ENCODE results near the gene FMO1. TPM values are rescaled to one million over a fixed set of nuclear protein-coding genes. Genes with fewer than 3 reads are reported as not detected.

FMO1 gene
- total RNA-seq (ENCODE audit: low replicate concordance): 0.18 and 7.8 TPM in 2 replicates

- H3K4me3 ChIP-seq (ENCODE audit: low read depth, low read length): no peak within 1 kb of the TSS
- DNase-seq (ENCODE audit: low read depth): no peak
- TF ChIP-seq CTCF (IDR thresholded peaks at IDR 0.05; ENCODE audit: insufficient read depth, low read length): no peak
Measured at GRCh38 chr1:171248302-171248701, at the start of gene FMO1. Gene FMO1, plus strand, starts transcription at chr1:171248494. Its CDS starts 9,594 bp downstream, at chr1:171258088.

GRCh38 chr1:171204296-171204695 is 44.0 kb upstream of the FMO1 start:
- no peak for TF ChIP-seq CTCF (IDR thresholded peaks at IDR 0.05; ENCODE audit: insufficient read depth, low read length)
- DNase-seq (ENCODE audit: low read depth): no peak

GRCh38 chr1:171206204-171206977 is 41.9 kb upstream of the FMO1 start:
- no peak for TF ChIP-seq CTCF (IDR thresholded peaks at IDR 0.05; ENCODE audit: insufficient read depth, low read length)
- no peak overlapping the region for H3K4me3 ChIP-seq (ENCODE audit: low read depth, low read length)
- DNase-seq (ENCODE audit: low read depth): no peak

More at GRCh38 chr1:171204296-171204695, 44.0 kb upstream of the FMO1 start:
- no peak overlapping the region for H3K4me3 ChIP-seq (ENCODE audit: low read depth, low read length)

- no peak overlapping the region for H3K4me3 ChIP-seq (ENCODE audit: low read depth, low read length)
- TF ChIP-seq CTCF (IDR thresholded peaks at IDR 0.05; ENCODE audit: insufficient read depth, low read length): no peak
- DNase-seq (ENCODE audit: low read depth): no peak
Measured at GRCh38 chr1:171206978-171207355, 41.3 kb upstream of the FMO1 start.

GRCh38 chr1:171207377-171207776 is 40.9 kb upstream of the FMO1 start:
- DNase-seq (ENCODE audit: low read depth): no peak
- no peak overlapping the region for H3K4me3 ChIP-seq (ENCODE audit: low read depth, low read length)
- TF ChIP-seq CTCF (IDR thresholded peaks at IDR 0.05; ENCODE audit: insufficient read depth, low read length): no peak

- DNase-seq (ENCODE audit: low read depth): peak; percentile 63
- no peak overlapping the region for H3K4me3 ChIP-seq (ENCODE audit: low read depth, low read length)
- no peak for TF ChIP-seq CTCF (IDR thresholded peaks at IDR 0.05; ENCODE audit: insufficient read depth, low read length)
Measured at GRCh38 chr1:171210355-171210754, 37.9 kb upstream of the FMO1 start.
